IMR-90 (cell line): ENCODE data around the gene FOXP4. TPM values are rescaled to one million over a fixed set of nuclear protein-coding genes. Genes with fewer than 3 reads are reported as not detected.
A peak's percentile ranks its signal among the peaks of the same experiment; 100 is the strongest.

Source experiments
- ATAC-seq: fragments of 200-7000 bp; cut with Tn5 transposase; 2 replicates; pipeline ENCODE4 v1.9.1; 2020; ENCODE audit warnings: low read depth, mild to moderate bottlenecking, moderate library complexity
- BruUV-seq: library from RNA; stranded (reverse); fragments of 400-500 nt; replicated peaks from 2 replicates; lab custom pipeline; 2021; lab: Mats Ljungman, UMichigan
- CTCF ChIA-PET: fragments of 300-600 bp; formaldehyde crosslinking; extraction: SDS; loops from one replicate; lab custom pipeline; 2021; ENCODE audit warnings: antibody characterized with exemption; lab: Yijun Ruan, JAX
- POLR2A ChIA-PET: fragments of 300-600 bp; sonication (Branson Sonifier 250); formaldehyde crosslinking; loops from one replicate; lab custom pipeline; 2022; ENCODE audit warnings: antibody characterized with exemption; ENCODE audit not compliant: unreplicated experiment; lab: Charles Lee
- DNase-seq: peaks from one replicate; pipeline ENCODE4 v3.0.0; 2013
- H2AFZ ChIP-seq: replicated peaks from 2 replicates; pipeline ENCODE3; 2013; ENCODE audit warnings: low read length, mild to moderate bottlenecking; ENCODE audit not compliant: poor library complexity
- H2AK5ac ChIP-seq: 2 replicates; pipeline ENCODE4 v1.6.1; 2013; ENCODE audit warnings: low read depth, low read length, inconsistent platforms
- H2AK9ac ChIP-seq: replicated peaks from 2 replicates; pipeline ENCODE3; 2013; ENCODE audit warnings: mild to moderate bottlenecking, low read depth, low read length, moderate library complexity; ENCODE audit not compliant: poor library complexity
- H2BK120ac ChIP-seq: 2 replicates; pipeline ENCODE4 v1.6.1; 2013; ENCODE audit warnings: low read depth, low read length, inconsistent platforms
- H2BK15ac ChIP-seq: 3 replicates; pipeline ENCODE4 v1.6.1; 2013; ENCODE audit warnings: low read depth, low read length, inconsistent platforms
- H2BK20ac ChIP-seq: 2 replicates; pipeline ENCODE4 v1.6.1; 2013; ENCODE audit warnings: low read depth, mild to moderate bottlenecking, inconsistent platforms, low read length, moderate library complexity
- H2BK5ac ChIP-seq: 2 replicates; pipeline ENCODE4 v1.6.1; 2013; ENCODE audit warnings: mild to moderate bottlenecking, low read depth, low read length, inconsistent platforms; ENCODE audit not compliant: poor library complexity, severe bottlenecking
- H3K14ac ChIP-seq: replicated peaks from 2 replicates; pipeline ENCODE4 v1.6.1; 2013; ENCODE audit warnings: low read depth, low read length, inconsistent platforms
- H3K18ac ChIP-seq: 2 replicates; pipeline ENCODE4 v1.6.1; 2013; ENCODE audit warnings: low read depth, low read length, control low read depth
- H3K23ac ChIP-seq: 2 replicates; pipeline ENCODE4 v1.6.1; 2013; ENCODE audit warnings: low read depth, low read length, inconsistent platforms
- H3K27ac ChIP-seq: 2 replicates; pipeline ENCODE4 v1.5.1; 2013; ENCODE audit warnings: mild to moderate bottlenecking, control low read depth, low read length; ENCODE audit not compliant: insufficient read depth
- H3K27me3 ChIP-seq: 2 replicates; pipeline ENCODE4 v1.6.1; 2013; ENCODE audit warnings: low read length; ENCODE audit not compliant: control insufficient read depth, insufficient read depth
- H3K36me3 ChIP-seq: 2 replicates; pipeline ENCODE4 v1.6.1; 2013; ENCODE audit warnings: low read length, mixed read lengths; ENCODE audit not compliant: control insufficient read depth, insufficient read depth
- H3K4ac ChIP-seq: 2 replicates; pipeline ENCODE4 v1.6.1; 2013; ENCODE audit warnings: low read depth, low read length, inconsistent platforms
- H3K4me1 ChIP-seq: 2 replicates; pipeline ENCODE4 v1.6.1; 2013; ENCODE audit warnings: low read length, mixed read lengths; ENCODE audit not compliant: control insufficient read depth, insufficient read depth
- H3K4me2 ChIP-seq: 2 replicates; pipeline ENCODE4 v1.6.1; 2013; ENCODE audit warnings: low read depth, mild to moderate bottlenecking, control low read depth, low read length, moderate library complexity
- H3K4me3 ChIP-seq: 2 replicates; pipeline ENCODE4 v1.5.1; 2013; ENCODE audit warnings: low read depth, mild to moderate bottlenecking, control low read depth, low read length, moderate library complexity; ENCODE audit not compliant: insufficient read depth
- H3K56ac ChIP-seq: 2 replicates; pipeline ENCODE4 v1.6.1; 2013; ENCODE audit warnings: low read length, inconsistent platforms; ENCODE audit not compliant: insufficient read depth; ENCODE audit errors: extremely low read depth
- H3K79me1 ChIP-seq, 2 experiments: 2 replicates each; pipeline ENCODE4 v1.6.1; 2013; ENCODE audit warnings: low read length in 2 of 2, inconsistent platforms in 1 of 2, low read depth in 1 of 2
- H3K9ac ChIP-seq: 2 replicates; pipeline ENCODE4 v1.6.1; 2013; ENCODE audit warnings: low read depth, low read length, control low read depth
- H3K9me1 ChIP-seq: 2 replicates; pipeline ENCODE4 v1.6.1; 2013; ENCODE audit warnings: low read length, inconsistent platforms; ENCODE audit not compliant: insufficient read depth
- H3K9me3 ChIP-seq: 2 replicates; pipeline ENCODE4 v1.6.1; 2013; ENCODE audit warnings: low read length; ENCODE audit not compliant: control insufficient read depth, insufficient read depth
- H4K20me1 ChIP-seq: 2 replicates; pipeline ENCODE4 v1.6.1; 2013; ENCODE audit warnings: low read length, inconsistent platforms; ENCODE audit not compliant: insufficient read depth
- H4K5ac ChIP-seq: 2 replicates; pipeline ENCODE4 v1.6.1; 2013; ENCODE audit warnings: mild to moderate bottlenecking, low read depth, low read length, control low read depth
- H4K8ac ChIP-seq, 2 experiments: 2 replicates each; pipeline ENCODE4 v1.6.1; 2013; ENCODE audit warnings: low read depth in 2 of 2, low read length in 2 of 2, control low read depth in 1 of 2, inconsistent platforms in 1 of 2
- H4K91ac ChIP-seq: 2 replicates; pipeline ENCODE4 v1.6.1; 2013; ENCODE audit warnings: low read depth, low read length, inconsistent platforms; ENCODE audit not compliant: insufficient read depth
- BHLHE40 ChIP-seq: fragments of 150-350 bp; IDR thresholded peaks from 2 replicates; pipeline ENCODE4 v1.6.1; 2016; ENCODE audit warnings: mild to moderate bottlenecking, low read depth, low read length
- CEBPB ChIP-seq: IDR thresholded peaks from 2 replicates; pipeline ENCODE4 v1.6.1; 2012; ENCODE audit warnings: low read depth, low read length, improper control_type of control experiment
- CHD1 ChIP-seq: IDR thresholded peaks from 2 replicates; pipeline ENCODE4 v1.6.1; 2012; ENCODE audit warnings: low read depth, low read length, improper control_type of control experiment
- CTCF ChIP-seq: conservative IDR thresholded peaks from 2 replicates; pipeline ENCODE4 v1.5.1; 2012; ENCODE audit warnings: mild to moderate bottlenecking, low read depth, low read length, improper control_type of control experiment
- FOS ChIP-seq: fragments of 150-350 bp; IDR thresholded peaks from 2 replicates; pipeline ENCODE4 v1.6.1; 2016; ENCODE audit warnings: low read depth, low read length
- MAZ ChIP-seq: IDR thresholded peaks from 2 replicates; pipeline ENCODE4 v1.6.1; 2012; ENCODE audit warnings: low read depth, mild to moderate bottlenecking, low read length, improper control_type of control experiment, moderate library complexity, borderline replicate concordance
- MXI1 ChIP-seq: IDR thresholded peaks from 2 replicates; pipeline ENCODE4 v1.6.1; 2012; ENCODE audit warnings: low read depth, mild to moderate bottlenecking, low read length, moderate library complexity, borderline replicate concordance
- NFE2L2 ChIP-seq: fragments of 150-350 bp; IDR thresholded peaks from 2 replicates; pipeline ENCODE4 v1.6.1; 2016; ENCODE audit warnings: low read depth, mild to moderate bottlenecking, low read length
- POLR2A ChIP-seq: IDR thresholded peaks from 2 replicates; pipeline ENCODE4 v1.6.1; 2012; ENCODE audit warnings: mild to moderate bottlenecking, low read depth, low read length
- RAD21 ChIP-seq: IDR thresholded peaks from 2 replicates; pipeline ENCODE4 v1.6.1; 2012; ENCODE audit warnings: low read length, improper control_type of control experiment
- RCOR1 ChIP-seq: IDR thresholded peaks from 2 replicates; pipeline ENCODE4 v1.6.1; 2012; ENCODE audit warnings: mild to moderate bottlenecking, low read length, improper control_type of control experiment; ENCODE audit not compliant: insufficient replicate concordance
- RFX5 ChIP-seq: IDR thresholded peaks from 2 replicates; pipeline ENCODE4 v1.8.0; 2012; ENCODE audit warnings: low read depth, mild to moderate bottlenecking, low read length, moderate library complexity
- SMC3 ChIP-seq: fragments of 150-350 bp; IDR thresholded peaks from 2 replicates; pipeline ENCODE4 v1.6.1; 2016; ENCODE audit warnings: low read depth, mild to moderate bottlenecking, antibody characterized with exemption, low read length, moderate library complexity
- USF2 ChIP-seq: fragments of 150-350 bp; IDR thresholded peaks from 2 replicates; pipeline ENCODE4 v1.6.1; 2017; ENCODE audit warnings: mild to moderate bottlenecking, antibody characterized with exemption, low read length, low read depth
- WGBS, 2 experiments: methylation state at CpG; one replicate each; pipeline versions ENCODE4 v1.1.5 to v1.1.7; 2013; ENCODE audit warnings: missing lambda C conversion rate in 2 of 2; ENCODE audit not compliant: insufficient read length in 1 of 2; ENCODE audit errors: extremely low coverage in 2 of 2; 5-methylcytosine and 5-hydroxymethylcytosine counted together
- dilution Hi-C: fragments of 300-500 bp; cut with HindIII; formaldehyde crosslinking; loops from one replicate; pipeline ENCODE4 v1.14.3; 2018; ENCODE audit warnings: low sequenced_read_pairs; ENCODE audit not compliant: unreplicated experiment
- in situ Hi-C: fragments of 300-500 bp; cut with MboI; formaldehyde crosslinking; loops from 3 replicates; pipeline ENCODE4 v1.14.3; 2019; ENCODE audit warnings: low sequenced_read_pairs, inconsistent platforms, mixed read lengths
- intact Hi-C: fragments of 100-400 bp; cut with micrococcal nuclease; formaldehyde crosslinking; loops from 2 replicates; pipeline ENCODE4 v1.10.0; 2022
- polyA plus RNA-seq, 3 experiments: library from polyadenylated mRNA; depleted of rRNA; stranded (reverse); fragments of >200 nt; gene quantifications; 2 replicates each; pipeline ENCODE4 v1.2.3, GENCODE V29; 2012; ENCODE audit warnings: low replicate concordance in 1 of 3
- total RNA-seq: library from RNA; depleted of rRNA; stranded (reverse); fragments of >200 nt; gene quantifications from 2 replicates; pipeline ENCODE4 v1.2.3, GENCODE V29; 2012
- TF ChIP-seq, protein P1 (sequence below): fragments of 150-350 bp; IDR thresholded peaks from 2 replicates; pipeline ENCODE4 v1.6.1; 2016; ENCODE audit warnings: low read depth, mild to moderate bottlenecking, low read length, moderate library complexity, borderline replicate concordance

FOXP4 gene
- total and polyA plus RNA-seq, 2 of the 4 experiments (the other 2 are of a cell fraction): 0.72 to 9.5 TPM

DNA sequence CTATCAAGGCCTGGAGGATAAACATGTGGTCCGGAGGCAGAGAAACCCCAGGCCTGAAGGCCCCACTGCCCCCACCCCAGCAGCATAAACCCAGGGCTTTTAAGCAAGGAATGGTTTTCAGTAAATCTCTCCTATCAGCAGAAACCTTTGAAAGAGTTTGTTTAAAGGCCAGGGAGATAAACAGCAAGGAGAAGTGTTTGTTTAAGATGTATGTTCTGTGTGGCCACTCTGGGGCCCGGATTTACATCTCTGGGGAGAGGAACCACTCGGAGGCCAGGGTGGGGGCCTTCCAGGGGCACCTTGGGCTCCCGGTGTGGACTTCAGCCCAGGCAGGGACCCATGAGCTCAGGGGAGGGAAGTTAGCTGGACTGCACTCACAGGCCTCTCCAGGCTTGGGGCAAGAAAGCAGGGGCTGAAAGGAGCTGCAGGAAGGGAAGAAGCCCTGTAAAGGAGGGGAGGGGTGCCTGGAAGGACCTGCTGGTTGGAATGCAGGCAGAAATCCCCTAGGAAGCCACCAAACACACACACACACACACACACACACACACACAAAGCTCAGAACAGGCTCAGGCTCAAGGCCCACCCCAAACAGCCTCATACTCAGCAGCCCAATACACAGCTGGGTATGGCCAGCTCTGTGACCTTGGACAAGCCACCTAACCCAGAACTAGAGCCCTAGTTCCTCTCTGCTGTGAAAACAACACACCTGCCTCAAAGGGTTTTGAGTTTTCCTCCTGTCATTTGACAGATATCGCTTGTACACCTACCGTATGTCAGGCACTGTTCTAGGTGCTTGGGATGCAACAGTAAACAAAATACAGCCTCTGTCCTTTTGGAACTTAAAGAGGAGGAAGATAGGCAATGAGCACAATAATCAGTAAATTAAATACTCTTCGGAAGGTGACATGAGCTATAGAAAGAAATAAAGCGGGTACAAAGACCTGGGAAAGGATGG lies 26.2 kb upstream of the FOXP4 start:
- Histone ChIP-seq H3K4me1 (no peaks in the 10 kb centered on the region), H2BK20ac (no peak overlapping the region), H3K9me1 (no peaks in the 10 kb centered on the region), H3K79me1 (no peaks in the 10 kb centered on the region), H4K20me1 (no peaks in the 10 kb centered on the region), H3K4me3 (no peak overlapping the region), H2BK120ac (no peak overlapping the region), H3K4ac (no peak overlapping the region), H4K91ac (no peak overlapping the region), H2BK15ac (no peak overlapping the region), H3K14ac (no peak overlapping the region), H3K27me3 (peaks cover 46% of the 10 kb centered on the region), H2AK5ac (no peak overlapping the region), H3K56ac (no peak overlapping the region), H2AK9ac (no peak overlapping the region), H4K5ac (no peak overlapping the region), H3K18ac (no peak overlapping the region), H3K4me2 (no peak overlapping the region), H3K9ac (no peak overlapping the region), H3K23ac (no peak overlapping the region), H3K9me3 (no peaks in the 10 kb centered on the region), H3K27ac (no peak overlapping the region), H4K8ac (no peak overlapping the region), H2AFZ (no peak overlapping the region), H2BK5ac (no peak overlapping the region), H3K36me3 (no peaks in the 10 kb centered on the region)
- no TSS peak for BruUV-seq
- POLR2A ChIA-PET: no interaction called here
- intact Hi-C loops: no loop called here
- WGBS, 2 experiments: 33% methylated on average over 3 of the region's 8 CpGs; no CpG with 5 or more reads in 1 of the 2 experiments
- in situ Hi-C loops: no loop called here
- CTCF ChIA-PET: no interaction called here
- ATAC-seq: peak; percentile 73
- dilution Hi-C loops: no loop called here
- no peak for DNase-seq
- TF ChIP-seq FOS (no peak), USF2 (no peak), POLR2A (no peak), MAZ (no peak), NFE2L2 (no peak), RFX5 (no peak), CEBPB (no peak), MXI1 (no peak), CHD1 (no peak), RAD21 (no peak), CTCF (no peak), BHLHE40 (no peak), RCOR1 (no peak), SMC3 (no peak)
- TF ChIP-seq, protein P1, sequence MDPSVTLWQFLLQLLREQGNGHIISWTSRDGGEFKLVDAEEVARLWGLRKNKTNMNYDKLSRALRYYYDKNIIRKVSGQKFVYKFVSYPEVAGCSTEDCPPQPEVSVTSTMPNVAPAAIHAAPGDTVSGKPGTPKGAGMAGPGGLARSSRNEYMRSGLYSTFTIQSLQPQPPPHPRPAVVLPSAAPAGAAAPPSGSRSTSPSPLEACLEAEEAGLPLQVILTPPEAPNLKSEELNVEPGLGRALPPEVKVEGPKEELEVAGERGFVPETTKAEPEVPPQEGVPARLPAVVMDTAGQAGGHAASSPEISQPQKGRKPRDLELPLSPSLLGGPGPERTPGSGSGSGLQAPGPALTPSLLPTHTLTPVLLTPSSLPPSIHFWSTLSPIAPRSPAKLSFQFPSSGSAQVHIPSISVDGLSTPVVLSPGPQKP: no peak
